Hypothalamus (tissue), 51 donors: ENCODE data around the gene TNIK.
"Not testable (repeated sequence)": the region's sequence is repeated elsewhere in the genome, so short reads cannot be mapped to it uniquely, and the experiment has no call there.

ENCODE experiments used
- DNase-seq, 51 donors: peaks; one replicate each; lab custom pipeline; 2025; lab: John Stamatoyannopoulos, UW

TNIK gene

GRCh38 chr3:171122861-171123260 is 337.3 kb downstream of the TNIK start:
- no peak for DNase-seq

- peak in 4 of 51 donors; percentile 9 to 15 (median 11) for DNase-seq
Measured at GRCh38 chr3:171122240-171122639, 338.0 kb downstream of the TNIK start.

- no peak for DNase-seq
Measured at GRCh38 chr3:171121801-171122200, 338.4 kb downstream of the TNIK start.

GRCh38 chr3:171119402-171119801 is 340.8 kb downstream of the TNIK start:
- DNase-seq = not testable (repeated sequence)

- not testable (repeated sequence) for DNase-seq
Measured at GRCh38 chr3:171118993-171119392, 341.2 kb downstream of the TNIK start.

GRCh38 chr3:171116824-171117395 is 343.3 kb downstream of the TNIK start:
- DNase-seq = no peak

GRCh38 chr3:171116365-171116764 is 343.8 kb downstream of the TNIK start:
- peak in 1 of 51 donors; percentile 3 for DNase-seq

GRCh38 chr3:171115667-171116066 is 344.5 kb downstream of the TNIK start:
- DNase-seq = peak in 3 of 51 donors; percentile 5 to 11 (median 7)

GRCh38 chr3:171113716-171114115 is 346.5 kb downstream of the TNIK start:
- DNase-seq = no peak

GRCh38 chr3:171110715-171111114 is 349.5 kb downstream of the TNIK start:
- no peak for DNase-seq

GRCh38 chr3:171108066-171108465 is 352.1 kb downstream of the TNIK start:
- DNase-seq = no peak

GRCh38 chr3:171103185-171103584 is 357.0 kb downstream of the TNIK start:
- no peak for DNase-seq

GRCh38 chr3:171101982-171102641 is 358.1 kb downstream of the TNIK start:
- no peak for DNase-seq

GRCh38 chr3:171099911-171100310 is 360.3 kb downstream of the TNIK start:
- no peak for DNase-seq

- DNase-seq = no peak
Measured at GRCh38 chr3:171095063-171095462, 365.1 kb downstream of the TNIK start.

GRCh38 chr3:171094411-171094810 is 365.8 kb downstream of the TNIK start:
- no peak for DNase-seq

GRCh38 chr3:171093462-171093861 is 366.7 kb downstream of the TNIK start:
- no peak for DNase-seq

- no peak for DNase-seq
Measured at GRCh38 chr3:171092467-171092911, 367.7 kb downstream of the TNIK start.

GRCh38 chr3:171090321-171090720 is 369.9 kb downstream of the TNIK start:
- no peak for DNase-seq

- peak in 2 of 51 donors; percentile 4 to 22 for DNase-seq
Measured at GRCh38 chr3:171088964-171089754, 371.0 kb downstream of the TNIK start.

GRCh38 chr3:171088496-171088895 is 371.7 kb downstream of the TNIK start:
- DNase-seq = no peak

GRCh38 chr3:171086914-171087313 is 373.3 kb downstream of the TNIK start:
- no peak for DNase-seq
